ENCODE results near the gene SLC35F6.

DNA sequence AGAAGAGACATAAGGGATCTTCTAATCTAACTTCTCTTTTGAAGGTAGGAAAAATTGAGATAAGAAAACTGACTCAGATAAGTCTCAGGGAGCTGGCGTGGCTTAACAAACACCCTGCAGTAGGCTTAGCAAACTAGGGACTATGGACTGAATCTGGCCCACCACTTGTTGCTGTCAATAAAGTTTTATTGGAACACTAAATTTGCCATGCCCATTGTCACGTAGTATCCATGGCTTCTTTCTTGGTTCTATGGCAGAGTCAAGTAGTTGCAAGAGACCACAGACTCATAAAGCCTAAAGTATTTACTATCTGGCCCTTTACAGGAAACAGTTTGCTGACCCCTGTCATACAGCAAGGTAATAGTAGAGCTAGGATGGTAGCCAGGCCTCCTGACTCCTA lies 47.3 kb upstream of the SLC35F6 start:
- TF ChIP-seq, protein P1, sequence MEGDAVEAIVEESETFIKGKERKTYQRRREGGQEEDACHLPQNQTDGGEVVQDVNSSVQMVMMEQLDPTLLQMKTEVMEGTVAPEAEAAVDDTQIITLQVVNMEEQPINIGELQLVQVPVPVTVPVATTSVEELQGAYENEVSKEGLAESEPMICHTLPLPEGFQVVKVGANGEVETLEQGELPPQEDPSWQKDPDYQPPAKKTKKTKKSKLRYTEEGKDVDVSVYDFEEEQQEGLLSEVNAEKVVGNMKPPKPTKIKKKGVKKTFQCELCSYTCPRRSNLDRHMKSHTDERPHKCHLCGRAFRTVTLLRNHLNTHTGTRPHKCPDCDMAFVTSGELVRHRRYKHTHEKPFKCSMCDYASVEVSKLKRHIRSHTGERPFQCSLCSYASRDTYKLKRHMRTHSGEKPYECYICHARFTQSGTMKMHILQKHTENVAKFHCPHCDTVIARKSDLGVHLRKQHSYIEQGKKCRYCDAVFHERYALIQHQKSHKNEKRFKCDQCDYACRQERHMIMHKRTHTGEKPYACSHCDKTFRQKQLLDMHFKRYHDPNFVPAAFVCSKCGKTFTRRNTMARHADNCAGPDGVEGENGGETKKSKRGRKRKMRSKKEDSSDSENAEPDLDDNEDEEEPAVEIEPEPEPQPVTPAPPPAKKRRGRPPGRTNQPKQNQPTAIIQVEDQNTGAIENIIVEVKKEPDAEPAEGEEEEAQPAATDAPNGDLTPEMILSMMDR (IDR thresholded peaks at IDR 0.05; ENCODE audit: poor library complexity, severe bottlenecking), result no peak
- TF ChIP-seq POLR2AphosphoS5 (IDR thresholded peaks at IDR 0.05) (no peak), EP300 (conservative IDR thresholded peaks at IDR 0.05; ENCODE audit: poor library complexity, severe bottlenecking) (no peak), RAD21 (conservative IDR thresholded peaks at IDR 0.05) (no peak), TAF1 (IDR thresholded peaks at IDR 0.05; ENCODE audit: low read depth) (no peak), EZH2 (IDR thresholded peaks at IDR 0.05; ENCODE audit: borderline replicate concordance, insufficient read depth, low read length, poor library complexity, severe bottlenecking) (no peak), MXI1 (conservative IDR thresholded peaks at IDR 0.05; ENCODE audit: poor library complexity, severe bottlenecking) (no peak), SMC3 (conservative IDR thresholded peaks at IDR 0.05; ENCODE audit: poor library complexity) (no peak)
- TF ChIP-seq, protein P2, sequence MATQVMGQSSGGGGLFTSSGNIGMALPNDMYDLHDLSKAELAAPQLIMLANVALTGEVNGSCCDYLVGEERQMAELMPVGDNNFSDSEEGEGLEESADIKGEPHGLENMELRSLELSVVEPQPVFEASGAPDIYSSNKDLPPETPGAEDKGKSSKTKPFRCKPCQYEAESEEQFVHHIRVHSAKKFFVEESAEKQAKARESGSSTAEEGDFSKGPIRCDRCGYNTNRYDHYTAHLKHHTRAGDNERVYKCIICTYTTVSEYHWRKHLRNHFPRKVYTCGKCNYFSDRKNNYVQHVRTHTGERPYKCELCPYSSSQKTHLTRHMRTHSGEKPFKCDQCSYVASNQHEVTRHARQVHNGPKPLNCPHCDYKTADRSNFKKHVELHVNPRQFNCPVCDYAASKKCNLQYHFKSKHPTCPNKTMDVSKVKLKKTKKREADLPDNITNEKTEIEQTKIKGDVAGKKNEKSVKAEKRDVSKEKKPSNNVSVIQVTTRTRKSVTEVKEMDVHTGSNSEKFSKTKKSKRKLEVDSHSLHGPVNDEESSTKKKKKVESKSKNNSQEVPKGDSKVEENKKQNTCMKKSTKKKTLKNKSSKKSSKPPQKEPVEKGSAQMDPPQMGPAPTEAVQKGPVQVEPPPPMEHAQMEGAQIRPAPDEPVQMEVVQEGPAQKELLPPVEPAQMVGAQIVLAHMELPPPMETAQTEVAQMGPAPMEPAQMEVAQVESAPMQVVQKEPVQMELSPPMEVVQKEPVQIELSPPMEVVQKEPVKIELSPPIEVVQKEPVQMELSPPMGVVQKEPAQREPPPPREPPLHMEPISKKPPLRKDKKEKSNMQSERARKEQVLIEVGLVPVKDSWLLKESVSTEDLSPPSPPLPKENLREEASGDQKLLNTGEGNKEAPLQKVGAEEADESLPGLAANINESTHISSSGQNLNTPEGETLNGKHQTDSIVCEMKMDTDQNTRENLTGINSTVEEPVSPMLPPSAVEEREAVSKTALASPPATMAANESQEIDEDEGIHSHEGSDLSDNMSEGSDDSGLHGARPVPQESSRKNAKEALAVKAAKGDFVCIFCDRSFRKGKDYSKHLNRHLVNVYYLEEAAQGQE (IDR thresholded peaks at IDR 0.05; ENCODE audit: borderline replicate concordance), result no peak
